ENCODE data around the gene DCC. TPM values are rescaled to one million over a fixed set of nuclear protein-coding genes. Genes with fewer than 3 reads are reported as not detected.

The DCC gene
- total RNA-seq, 1 donor from 2014 or later = 14.7 TPM

- no peak for DNase-seq (ENCODE audit: low spot score)
- TF ChIP-seq, protein P1, sequence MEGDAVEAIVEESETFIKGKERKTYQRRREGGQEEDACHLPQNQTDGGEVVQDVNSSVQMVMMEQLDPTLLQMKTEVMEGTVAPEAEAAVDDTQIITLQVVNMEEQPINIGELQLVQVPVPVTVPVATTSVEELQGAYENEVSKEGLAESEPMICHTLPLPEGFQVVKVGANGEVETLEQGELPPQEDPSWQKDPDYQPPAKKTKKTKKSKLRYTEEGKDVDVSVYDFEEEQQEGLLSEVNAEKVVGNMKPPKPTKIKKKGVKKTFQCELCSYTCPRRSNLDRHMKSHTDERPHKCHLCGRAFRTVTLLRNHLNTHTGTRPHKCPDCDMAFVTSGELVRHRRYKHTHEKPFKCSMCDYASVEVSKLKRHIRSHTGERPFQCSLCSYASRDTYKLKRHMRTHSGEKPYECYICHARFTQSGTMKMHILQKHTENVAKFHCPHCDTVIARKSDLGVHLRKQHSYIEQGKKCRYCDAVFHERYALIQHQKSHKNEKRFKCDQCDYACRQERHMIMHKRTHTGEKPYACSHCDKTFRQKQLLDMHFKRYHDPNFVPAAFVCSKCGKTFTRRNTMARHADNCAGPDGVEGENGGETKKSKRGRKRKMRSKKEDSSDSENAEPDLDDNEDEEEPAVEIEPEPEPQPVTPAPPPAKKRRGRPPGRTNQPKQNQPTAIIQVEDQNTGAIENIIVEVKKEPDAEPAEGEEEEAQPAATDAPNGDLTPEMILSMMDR (IDR thresholded peaks at IDR 0.05; ENCODE audit: unreplicated experiment) = no peak
- no peaks in the 10 kb centered on the region for H3K4me1 Mint-ChIP-seq (ENCODE audit: unreplicated experiment)
- no peak overlapping the region for H3K4me3 Mint-ChIP-seq (ENCODE audit: unreplicated experiment)
- H3K36me3 Mint-ChIP-seq (ENCODE audit: low read depth, unreplicated experiment) = no peaks in the 10 kb centered on the region
- H3K9me3 Mint-ChIP-seq (ENCODE audit: unreplicated experiment) = no peaks in the 10 kb centered on the region
- H3K27ac Mint-ChIP-seq (ENCODE audit: unreplicated experiment) = no peak overlapping the region
- H3K27me3 Mint-ChIP-seq (ENCODE audit: unreplicated experiment) = no peaks in the 10 kb centered on the region
Measured at GRCh38 chr18:52313213-52313612, 26.8 kb upstream of the DCC start.

DNA sequence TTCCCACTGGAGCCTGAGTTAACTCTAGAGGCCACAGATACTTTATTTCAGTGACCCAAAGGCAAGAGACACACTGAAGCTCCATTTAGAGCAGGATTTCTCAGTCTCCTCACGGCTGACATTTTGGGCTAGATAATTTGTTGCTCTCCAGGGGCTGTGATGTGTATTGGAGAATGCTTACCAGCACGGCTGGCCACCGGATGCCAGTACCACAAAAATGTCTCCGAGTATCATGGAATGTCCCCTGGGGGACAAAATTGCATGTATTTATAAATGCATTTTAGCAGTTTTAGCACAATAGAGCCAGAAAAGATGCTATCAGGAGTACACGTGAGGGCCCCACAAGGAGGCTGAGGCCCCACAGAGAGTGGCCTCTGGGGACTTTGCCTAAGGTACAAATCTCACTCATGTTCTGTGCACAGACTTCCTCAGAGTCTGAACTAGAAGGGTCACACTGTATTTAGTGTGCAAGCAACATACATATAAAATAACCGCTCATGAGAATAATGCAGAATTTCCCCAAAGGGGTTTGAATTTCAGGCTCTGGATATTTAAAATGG is 20.5 kb upstream of the DCC start:
- H3K27me3 Mint-ChIP-seq (ENCODE audit: unreplicated experiment) = no peaks in the 10 kb centered on the region
- no peaks in the 10 kb centered on the region for H3K36me3 Mint-ChIP-seq (ENCODE audit: low read depth, unreplicated experiment)
- H3K4me1 Mint-ChIP-seq (ENCODE audit: unreplicated experiment) = no peaks in the 10 kb centered on the region
- H3K4me3 Mint-ChIP-seq (ENCODE audit: unreplicated experiment) = no peak overlapping the region
- TF ChIP-seq, protein P1 (IDR thresholded peaks at IDR 0.05; ENCODE audit: unreplicated experiment) = no peak
- no peak overlapping the region for H3K27ac Mint-ChIP-seq (ENCODE audit: unreplicated experiment)
- H3K9me3 Mint-ChIP-seq (ENCODE audit: unreplicated experiment) = no peaks in the 10 kb centered on the region
- no peak for DNase-seq (ENCODE audit: low spot score)

DNA sequence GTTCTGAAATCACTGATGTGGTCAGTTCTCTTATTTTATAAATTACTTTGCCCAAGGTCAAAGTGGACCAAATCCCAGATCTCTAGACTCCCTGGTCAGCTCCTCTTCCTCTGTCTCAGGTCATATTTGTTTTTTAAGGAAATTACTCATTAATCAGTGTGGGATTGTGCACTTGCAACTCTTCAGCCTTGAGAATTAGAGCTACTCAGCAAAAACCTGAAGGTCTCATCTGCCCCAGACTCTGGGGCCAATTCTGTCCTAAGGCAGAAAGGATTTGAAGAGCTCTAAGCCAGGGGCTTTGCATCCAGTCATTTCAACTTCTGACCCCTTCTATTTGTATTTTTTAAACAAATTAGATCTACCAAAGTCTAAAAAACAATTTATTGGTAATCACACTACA is 17.7 kb upstream of the DCC start:
- no peaks in the 10 kb centered on the region for H3K4me1 Mint-ChIP-seq (ENCODE audit: unreplicated experiment)

DNA sequence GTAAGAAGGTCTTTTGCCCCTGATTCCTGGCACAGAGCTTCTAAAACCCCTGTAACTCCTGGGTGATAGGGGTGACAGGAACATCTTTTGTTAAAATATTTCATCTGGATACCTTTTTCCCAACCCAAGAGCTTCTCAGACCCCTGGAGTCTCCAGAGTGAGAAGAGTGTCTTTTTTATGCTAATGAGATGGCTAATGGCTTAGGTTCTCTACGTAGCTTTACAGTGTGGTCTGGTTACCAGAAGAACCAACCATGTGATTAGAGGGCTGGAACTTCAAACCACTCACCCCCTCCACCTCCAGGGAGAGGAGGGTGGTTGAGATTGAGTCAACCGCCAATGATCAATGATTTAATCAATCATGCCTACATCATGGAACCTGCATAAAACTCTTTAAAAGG is 16.2 kb upstream of the DCC start:
- H3K9me3 Mint-ChIP-seq (ENCODE audit: unreplicated experiment) = no peaks in the 10 kb centered on the region
- no peak overlapping the region for H3K4me3 Mint-ChIP-seq (ENCODE audit: unreplicated experiment)
- no peak for DNase-seq (ENCODE audit: low spot score)
- H3K4me1 Mint-ChIP-seq (ENCODE audit: unreplicated experiment) = no peaks in the 10 kb centered on the region
- H3K27me3 Mint-ChIP-seq (ENCODE audit: unreplicated experiment) = no peaks in the 10 kb centered on the region
- TF ChIP-seq, protein P1 (IDR thresholded peaks at IDR 0.05; ENCODE audit: unreplicated experiment) = no peak
- H3K36me3 Mint-ChIP-seq (ENCODE audit: low read depth, unreplicated experiment) = no peaks in the 10 kb centered on the region
- H3K27ac Mint-ChIP-seq (ENCODE audit: unreplicated experiment) = no peak overlapping the region

More for the DNA sequence above, 17.7 kb upstream of the DCC start:
- no peak for DNase-seq (ENCODE audit: low spot score)
- TF ChIP-seq, protein P1 (IDR thresholded peaks at IDR 0.05; ENCODE audit: unreplicated experiment) = no peak
- Mint-ChIP-seq H3K27me3 (ENCODE audit: unreplicated experiment) (no peaks in the 10 kb centered on the region), H3K27ac (ENCODE audit: unreplicated experiment) (no peak overlapping the region), H3K9me3 (ENCODE audit: unreplicated experiment) (no peaks in the 10 kb centered on the region), H3K4me3 (ENCODE audit: unreplicated experiment) (no peak overlapping the region), H3K36me3 (ENCODE audit: low read depth, unreplicated experiment) (no peaks in the 10 kb centered on the region)

GRCh38 chr18:52325997-52326396 is 14.0 kb upstream of the DCC start:
- no peak for DNase-seq (ENCODE audit: low spot score)
- no peaks in the 10 kb centered on the region for H3K27me3 Mint-ChIP-seq (ENCODE audit: unreplicated experiment)
- no peaks in the 10 kb centered on the region for H3K9me3 Mint-ChIP-seq (ENCODE audit: unreplicated experiment)
- H3K4me3 Mint-ChIP-seq (ENCODE audit: unreplicated experiment) = no peak overlapping the region
- no peaks in the 10 kb centered on the region for H3K36me3 Mint-ChIP-seq (ENCODE audit: low read depth, unreplicated experiment)
- H3K4me1 Mint-ChIP-seq (ENCODE audit: unreplicated experiment) = no peaks in the 10 kb centered on the region
- H3K27ac Mint-ChIP-seq (ENCODE audit: unreplicated experiment) = no peak overlapping the region
- TF ChIP-seq, protein P1 (IDR thresholded peaks at IDR 0.05; ENCODE audit: unreplicated experiment) = no peak

All from endothelial cell (in vitro differentiated cells).